ENCODE measurements around the gene METTL1.

The METTL1 gene

GRCh38 chr12:57750561-57751431 lies 21.1 kb downstream of the METTL1 start:
- DNase-seq (ENCODE audit: extremely low spot score): no peak
- TF ChIP-seq SUZ12 (IDR thresholded peaks at IDR 0.05): no peak
- no peak for TF ChIP-seq TARDBP (IDR thresholded peaks at IDR 0.05)
- no peak for TF ChIP-seq SP1 (IDR thresholded peaks at IDR 0.05)
- no peak for TF ChIP-seq NFRKB (IDR thresholded peaks at IDR 0.05)
- TF ChIP-seq CTBP1 (IDR thresholded peaks at IDR 0.05; ENCODE audit: borderline replicate concordance): no peak
- TF ChIP-seq FOXK2 (IDR thresholded peaks at IDR 0.05): no peak
- TF ChIP-seq, protein P1, sequence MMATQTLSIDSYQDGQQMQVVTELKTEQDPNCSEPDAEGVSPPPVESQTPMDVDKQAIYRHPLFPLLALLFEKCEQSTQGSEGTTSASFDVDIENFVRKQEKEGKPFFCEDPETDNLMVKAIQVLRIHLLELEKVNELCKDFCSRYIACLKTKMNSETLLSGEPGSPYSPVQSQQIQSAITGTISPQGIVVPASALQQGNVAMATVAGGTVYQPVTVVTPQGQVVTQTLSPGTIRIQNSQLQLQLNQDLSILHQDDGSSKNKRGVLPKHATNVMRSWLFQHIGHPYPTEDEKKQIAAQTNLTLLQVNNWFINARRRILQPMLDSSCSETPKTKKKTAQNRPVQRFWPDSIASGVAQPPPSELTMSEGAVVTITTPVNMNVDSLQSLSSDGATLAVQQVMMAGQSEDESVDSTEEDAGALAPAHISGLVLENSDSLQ (IDR thresholded peaks at IDR 0.05): no peak
- TF ChIP-seq ZNF384 (IDR thresholded peaks at IDR 0.05): no peak
- TF ChIP-seq BHLHE40 (IDR thresholded peaks at IDR 0.05; ENCODE audit: borderline replicate concordance): no peak
- no peak for TF ChIP-seq ARNT (IDR thresholded peaks at IDR 0.05)
- no peak for TF ChIP-seq LEF1 (IDR thresholded peaks at IDR 0.05; ENCODE audit: borderline replicate concordance)
- TF ChIP-seq FOXA1 (IDR thresholded peaks at IDR 0.05): no peak
- no peak for TF ChIP-seq ELF4 (IDR thresholded peaks at IDR 0.05)
- TF ChIP-seq L3MBTL2 (conservative IDR thresholded peaks at IDR 0.05): no peak
- no peak for TF ChIP-seq HDGF (IDR thresholded peaks at IDR 0.05; ENCODE audit: borderline replicate concordance)
- TF ChIP-seq FOXM1 (IDR thresholded peaks at IDR 0.05; ENCODE audit: borderline replicate concordance): no peak
- ChIA-PET POLR2A (interaction anchor here (0.8 to 2.0 kb wide), 3 partner anchors 10 to 24 kb away, joined by 3 to 11 read pairs (median 4); partner anchors contain the start of genes EEF1AKMT3 and METTL1), CTCF (interaction anchor here (1.5 kb wide), 1 partner anchor 9 kb away, joined by 3 read pairs; no protein-coding TSS in a partner anchor)

DNA sequence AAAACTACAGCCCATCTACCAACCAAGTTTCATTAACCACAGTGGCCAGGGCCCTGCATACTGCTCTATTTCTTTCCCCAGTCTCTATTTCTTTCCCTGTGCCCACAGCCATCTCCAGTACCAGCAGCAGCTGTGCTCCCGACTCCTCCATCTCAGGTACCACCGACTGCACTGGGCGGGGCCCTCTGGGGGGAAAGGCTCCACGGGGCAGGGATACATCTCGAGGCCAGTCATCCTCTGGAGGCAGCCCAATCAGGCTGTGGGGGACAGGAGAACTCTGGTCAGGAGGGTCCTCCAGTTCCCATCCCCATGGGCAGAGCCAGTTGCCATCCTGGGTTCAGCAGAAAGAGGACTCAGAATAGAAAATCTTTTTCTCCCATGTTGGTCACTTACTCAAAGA lies 22.8 kb downstream of the METTL1 start:
- ChIA-PET CTCF (no interaction called here), POLR2A (interaction anchor here (0.8 to 1.4 kb wide), 3 partner anchors 8 to 12 kb away, joined by 3 to 4 read pairs (median 3); no protein-coding TSS in a partner anchor)
- no peak for DNase-seq (ENCODE audit: extremely low spot score)
- TF ChIP-seq SUZ12 (IDR thresholded peaks at IDR 0.05) (no peak), TARDBP (IDR thresholded peaks at IDR 0.05) (no peak), NFRKB (IDR thresholded peaks at IDR 0.05) (no peak), SP1 (IDR thresholded peaks at IDR 0.05) (no peak), FOXK2 (IDR thresholded peaks at IDR 0.05) (no peak), L3MBTL2 (conservative IDR thresholded peaks at IDR 0.05) (no peak), HDGF (IDR thresholded peaks at IDR 0.05; ENCODE audit: borderline replicate concordance) (no peak), ELF4 (IDR thresholded peaks at IDR 0.05) (no peak), ZNF384 (IDR thresholded peaks at IDR 0.05) (no peak), BHLHE40 (IDR thresholded peaks at IDR 0.05; ENCODE audit: borderline replicate concordance) (no peak), FOXA1 (IDR thresholded peaks at IDR 0.05) (no peak), LEF1 (IDR thresholded peaks at IDR 0.05; ENCODE audit: borderline replicate concordance) (no peak), FOXM1 (IDR thresholded peaks at IDR 0.05; ENCODE audit: borderline replicate concordance) (no peak), CTBP1 (IDR thresholded peaks at IDR 0.05; ENCODE audit: borderline replicate concordance) (no peak)
- TF ChIP-seq, protein P1 (IDR thresholded peaks at IDR 0.05): no peak

- TF ChIP-seq SP1 (IDR thresholded peaks at IDR 0.05) (no peak), BHLHE40 (IDR thresholded peaks at IDR 0.05; ENCODE audit: borderline replicate concordance) (no peak), ELF4 (IDR thresholded peaks at IDR 0.05) (no peak)
- POLR2A ChIA-PET: interaction anchor here (1.3 to 3.0 kb wide), 4 partner anchors 11 to 99 kb away, joined by 3 to 42 read pairs (median 13); no protein-coding TSS in a partner anchor
- CTCF ChIA-PET: no interaction called here
Measured at GRCh38 chr12:57746025-57746424, 25.9 kb downstream of the METTL1 start.

DNA sequence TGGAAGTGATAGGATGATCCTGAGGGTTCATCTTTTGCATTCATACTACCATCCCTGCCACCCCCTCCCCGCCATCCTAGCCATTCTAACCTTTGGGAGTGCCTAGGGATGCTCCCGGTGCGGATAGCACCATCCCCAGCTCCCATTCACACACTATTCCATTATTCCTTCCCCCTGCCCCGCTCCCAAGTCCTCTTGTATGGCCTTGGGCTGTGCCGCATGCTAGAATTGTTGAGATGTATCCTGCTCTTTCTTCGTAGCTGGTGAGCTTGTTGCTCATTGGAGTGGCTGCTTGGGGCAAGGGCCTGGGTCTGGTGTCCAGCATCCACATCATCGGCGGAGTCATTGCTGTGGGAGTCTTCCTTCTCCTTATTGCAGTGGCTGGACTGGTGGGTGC lies 26.4 kb downstream of the METTL1 start:
- no peak for TF ChIP-seq ARNT (IDR thresholded peaks at IDR 0.05)
- no peak for TF ChIP-seq FOXM1 (IDR thresholded peaks at IDR 0.05; ENCODE audit: borderline replicate concordance)
- TF ChIP-seq TARDBP (IDR thresholded peaks at IDR 0.05): no peak
- no peak for TF ChIP-seq FOXA1 (IDR thresholded peaks at IDR 0.05)
- TF ChIP-seq, protein P1 (IDR thresholded peaks at IDR 0.05): no peak
- CTCF ChIA-PET: interaction anchor here (0.6 kb wide), 1 partner anchor 91 kb away, joined by 5 read pairs; no protein-coding TSS in a partner anchor
- DNase-seq (ENCODE audit: extremely low spot score): no peak
- POLR2A ChIA-PET: interaction anchor here (0.6 to 3.0 kb wide), 13 partner anchors 10 to 225 kb away, joined by 3 to 42 read pairs (median 4); partner anchors contain the start of genes ARHGEF25, CYP27B1, DDIT3 and MARCHF9

More at GRCh38 chr12:57746025-57746424, 25.9 kb downstream of the METTL1 start:
- DNase-seq (ENCODE audit: extremely low spot score): no peak

GRCh38 chr12:57744777-57745484 lies 27.0 kb downstream of the METTL1 start, which contains the start of gene TSPAN31:
Gene TSPAN31 (plus strand): TSS chr12:57745039. CDS start chr12:57745155, 116 bp downstream.
- TF ChIP-seq ELF4 (IDR thresholded peaks at IDR 0.05) (0 out of 2 replicates have a peak, but pooled peaks have one; percentile 17), SUZ12 (IDR thresholded peaks at IDR 0.05) (no peak), LEF1 (IDR thresholded peaks at IDR 0.05; ENCODE audit: borderline replicate concordance) (no peak), FOXA1 (IDR thresholded peaks at IDR 0.05) (no peak), NFRKB (IDR thresholded peaks at IDR 0.05) (no peak), HDGF (IDR thresholded peaks at IDR 0.05; ENCODE audit: borderline replicate concordance) (no peak), FOXM1 (IDR thresholded peaks at IDR 0.05; ENCODE audit: borderline replicate concordance) (no peak)
- TF ChIP-seq, protein P1 (IDR thresholded peaks at IDR 0.05): peak; percentile 99
- peak; percentile 92 for DNase-seq (ENCODE audit: extremely low spot score)
- ChIA-PET CTCF (interaction anchor here (0.6 to 1.1 kb wide), 3 partner anchors 12 to 161 kb away, joined by 4 to 5 read pairs (median 5); no protein-coding TSS in a partner anchor), POLR2A (interaction anchor here (0.6 to 3.0 kb wide), 19 partner anchors 9 to 286 kb away, joined by 3 to 42 read pairs (median 5); partner anchors contain the start of genes ARHGEF25, CYP27B1, DCTN2 and DDIT3)
